Neural progenitor cell (in vitro differentiated cells): Measurements from ENCODE around the gene HSPBAP1. TPM values are rescaled to one million over a fixed set of nuclear protein-coding genes. Genes with fewer than 3 reads are reported as not detected.

Source experiments
- DNase-seq: peaks from one replicate; pipeline ENCODE4 v3.0.0-alpha.2; 2016; ENCODE audit warnings: low spot score
- H2AFZ ChIP-seq: fragments of 200-600 bp; sonication (generic); replicated peaks from 2 replicates; pipeline ENCODE4 v1.6.1; 2016; ENCODE audit warnings: antibody characterized with exemption
- H3F3A ChIP-seq: fragments of 200-600 bp; sonication (generic); 2 replicates; pipeline ENCODE4 v1.6.1; 2016; ENCODE audit warnings: antibody characterized with exemption, low read depth
- H3K27ac ChIP-seq: fragments of 200-600 bp; sonication (generic); 2 replicates; pipeline ENCODE4 v1.5.1; 2016; ENCODE audit warnings: mild to moderate bottlenecking
- H3K27me3 ChIP-seq: fragments of 200-600 bp; sonication (generic); 2 replicates; pipeline ENCODE4 v1.6.1; 2016; ENCODE audit warnings: mild to moderate bottlenecking, moderate library complexity
- H3K36me3 ChIP-seq: fragments of 200-600 bp; sonication (generic); 2 replicates; pipeline ENCODE4 v1.5.1; 2016
- H3K4me1 ChIP-seq: fragments of 200-600 bp; sonication (generic); 2 replicates; pipeline ENCODE4 v1.6.1; 2016; ENCODE audit warnings: mixed run types
- H3K4me2 ChIP-seq: fragments of 200-600 bp; sonication (generic); 2 replicates; pipeline ENCODE4 v1.6.1; 2016
- H3K4me3 ChIP-seq: fragments of 200-600 bp; sonication (generic); 2 replicates; pipeline ENCODE4 v1.5.1; 2016
- H3K79me2 ChIP-seq: fragments of 200-600 bp; sonication (generic); 2 replicates; pipeline ENCODE4 v1.6.1; 2016; ENCODE audit warnings: low read depth
- H3K9ac ChIP-seq: fragments of 200-600 bp; sonication (generic); 2 replicates; pipeline ENCODE4 v1.6.1; 2016
- H3K9me3 ChIP-seq: fragments of 200-600 bp; sonication (generic); 2 replicates; pipeline ENCODE4 v1.5.1; 2016; ENCODE audit warnings: low read depth
- H4K20me1 ChIP-seq: fragments of 200-600 bp; sonication (generic); 2 replicates; pipeline ENCODE4 v1.6.1; 2016; ENCODE audit warnings: low read depth
- H3K27ac Mint-ChIP-seq: 3 replicates; pipeline ENCODE4 v1.8.0; 2021; ENCODE audit warnings: mixed read lengths
- H3K27me3 Mint-ChIP-seq: 2 replicates; pipeline ENCODE4 v1.8.0; 2022; ENCODE audit warnings: low read depth, mild to moderate bottlenecking, inconsistent platforms, moderate library complexity, mixed read lengths; ENCODE audit not compliant: insufficient read depth
- H3K36me3 Mint-ChIP-seq: 3 replicates; pipeline ENCODE4 v1.8.0; 2021; ENCODE audit warnings: mixed read lengths
- H3K4me1 Mint-ChIP-seq: 3 replicates; pipeline ENCODE4 v1.8.0; 2021; ENCODE audit warnings: mixed read lengths
- H3K4me3 Mint-ChIP-seq: 3 replicates; pipeline ENCODE4 v1.8.0; 2021; ENCODE audit warnings: mild to moderate bottlenecking, moderate library complexity, mixed read lengths
- H3K9me3 Mint-ChIP-seq: 3 replicates; pipeline ENCODE4 v1.8.0; 2020; ENCODE audit warnings: mixed read lengths
- EZH2 ChIP-seq: fragments of 200-600 bp; sonication (generic); IDR thresholded peaks from 2 replicates; pipeline ENCODE4 v1.6.1; 2017; ENCODE audit warnings: antibody characterized with exemption, mild to moderate bottlenecking, moderate library complexity
- EZH2phosphoT487 ChIP-seq: fragments of 200-600 bp; sonication (generic); IDR thresholded peaks from 2 replicates; pipeline ENCODE4 v1.6.1; 2017; ENCODE audit warnings: antibody characterized with exemption
- total RNA-seq: library from RNA; depleted of rRNA; stranded (reverse); fragments of >200 nt; gene quantifications from 2 replicates; pipeline ENCODE4 v1.2.3, GENCODE V29; 2015; ENCODE audit warnings: low replicate concordance
- TF ChIP-seq, protein P1 (sequence below): fragments of 200-600 bp; sonication (generic); IDR thresholded peaks from 2 replicates; pipeline ENCODE4 v1.5.1; 2017; ENCODE audit warnings: antibody characterized with exemption, mild to moderate bottlenecking

The HSPBAP1 gene
- total RNA-seq, 1 donor from 2014 or later, result 15.0 TPM

DNA sequence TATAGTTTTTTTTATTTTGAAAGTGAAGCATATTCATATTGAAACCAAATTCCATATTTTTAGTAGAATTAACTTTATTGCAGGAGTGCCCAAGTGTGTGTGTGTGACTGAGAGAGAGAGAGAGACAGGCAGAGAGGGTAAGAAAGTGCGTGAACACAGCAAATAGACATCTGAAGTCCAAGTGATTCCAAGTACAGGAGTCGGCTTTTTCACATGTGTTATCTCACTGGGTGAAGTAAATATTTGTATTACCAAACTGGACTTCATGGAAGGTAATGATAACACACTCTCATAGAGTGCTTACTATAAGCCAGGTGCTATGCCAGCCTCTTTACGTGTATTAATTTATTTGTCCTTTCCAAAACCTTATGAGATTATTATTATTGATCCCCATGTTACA, 101.0 kb downstream of the HSPBAP1 start:
- Histone ChIP-seq H3K27ac (no peak overlapping the region), H3K4me2 (no peak overlapping the region), H3K27me3 (no peaks in the 10 kb centered on the region), H3K9ac (no peak overlapping the region), H3K79me2 (no peaks in the 10 kb centered on the region), H3K4me3 (no peak overlapping the region), H3K9me3 (no peaks in the 10 kb centered on the region), H4K20me1 (no peaks in the 10 kb centered on the region), H3K36me3 (no peaks in the 10 kb centered on the region), H3K4me1 (no peaks in the 10 kb centered on the region), H3F3A (no peaks in the 10 kb centered on the region), H2AFZ (no peak overlapping the region)
- no peak overlapping the region for H3K4me3 Mint-ChIP-seq
- H3K4me1 Mint-ChIP-seq, result no peaks in the 10 kb centered on the region
- no peaks in the 10 kb centered on the region for H3K9me3 Mint-ChIP-seq
- no peaks in the 10 kb centered on the region for H3K36me3 Mint-ChIP-seq
- TF ChIP-seq EZH2phosphoT487 (no peak), EZH2 (no peak)
- TF ChIP-seq, protein P1, sequence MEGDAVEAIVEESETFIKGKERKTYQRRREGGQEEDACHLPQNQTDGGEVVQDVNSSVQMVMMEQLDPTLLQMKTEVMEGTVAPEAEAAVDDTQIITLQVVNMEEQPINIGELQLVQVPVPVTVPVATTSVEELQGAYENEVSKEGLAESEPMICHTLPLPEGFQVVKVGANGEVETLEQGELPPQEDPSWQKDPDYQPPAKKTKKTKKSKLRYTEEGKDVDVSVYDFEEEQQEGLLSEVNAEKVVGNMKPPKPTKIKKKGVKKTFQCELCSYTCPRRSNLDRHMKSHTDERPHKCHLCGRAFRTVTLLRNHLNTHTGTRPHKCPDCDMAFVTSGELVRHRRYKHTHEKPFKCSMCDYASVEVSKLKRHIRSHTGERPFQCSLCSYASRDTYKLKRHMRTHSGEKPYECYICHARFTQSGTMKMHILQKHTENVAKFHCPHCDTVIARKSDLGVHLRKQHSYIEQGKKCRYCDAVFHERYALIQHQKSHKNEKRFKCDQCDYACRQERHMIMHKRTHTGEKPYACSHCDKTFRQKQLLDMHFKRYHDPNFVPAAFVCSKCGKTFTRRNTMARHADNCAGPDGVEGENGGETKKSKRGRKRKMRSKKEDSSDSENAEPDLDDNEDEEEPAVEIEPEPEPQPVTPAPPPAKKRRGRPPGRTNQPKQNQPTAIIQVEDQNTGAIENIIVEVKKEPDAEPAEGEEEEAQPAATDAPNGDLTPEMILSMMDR, result no peak
- no peak overlapping the region for H3K27ac Mint-ChIP-seq
- no peaks in the 10 kb centered on the region for H3K27me3 Mint-ChIP-seq
- DNase-seq, result no peak

DNA sequence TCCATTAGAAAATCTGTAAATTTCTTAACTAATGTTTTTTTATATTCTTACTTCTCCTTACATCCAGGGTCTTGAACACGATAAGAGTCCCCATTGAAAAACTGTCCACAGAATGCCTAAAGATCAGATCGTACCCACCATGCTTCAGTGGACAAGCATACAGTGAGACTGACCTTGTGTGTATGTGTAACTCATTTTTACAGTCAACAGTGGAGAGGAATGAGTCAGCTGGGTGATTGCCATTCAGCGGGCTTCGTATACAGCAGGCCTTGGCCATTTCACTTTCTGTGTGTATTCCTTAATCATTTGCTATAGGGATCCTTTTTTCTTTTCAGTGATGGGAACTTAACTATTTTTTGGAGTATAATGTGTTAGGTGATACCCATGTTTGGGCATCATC, 102.4 kb downstream of the HSPBAP1 start:
- H3K9me3 Mint-ChIP-seq, result no peaks in the 10 kb centered on the region
- Histone ChIP-seq H3K79me2 (no peaks in the 10 kb centered on the region), H3K4me3 (no peak overlapping the region), H3K4me2 (no peak overlapping the region), H4K20me1 (no peaks in the 10 kb centered on the region), H3K27ac (no peak overlapping the region), H3K27me3 (no peaks in the 10 kb centered on the region), H3K9ac (no peak overlapping the region), H3F3A (no peaks in the 10 kb centered on the region), H3K36me3 (no peaks in the 10 kb centered on the region), H3K9me3 (no peaks in the 10 kb centered on the region), H3K4me1 (no peaks in the 10 kb centered on the region), H2AFZ (no peak overlapping the region)
- no peak overlapping the region for H3K4me3 Mint-ChIP-seq
- H3K27me3 Mint-ChIP-seq, result no peaks in the 10 kb centered on the region
- no peak for DNase-seq
- no peak overlapping the region for H3K27ac Mint-ChIP-seq
- H3K36me3 Mint-ChIP-seq, result no peaks in the 10 kb centered on the region
- H3K4me1 Mint-ChIP-seq, result no peaks in the 10 kb centered on the region
- TF ChIP-seq, protein P1, result no peak
- TF ChIP-seq EZH2phosphoT487, result no peak
- no peak for TF ChIP-seq EZH2

GRCh38 chr3:122690096-122690495, 103.5 kb downstream of the HSPBAP1 start:
- Mint-ChIP-seq H3K36me3 (no peaks in the 10 kb centered on the region), H3K4me1 (no peaks in the 10 kb centered on the region), H3K9me3 (no peaks in the 10 kb centered on the region), H3K27ac (no peak overlapping the region), H3K4me3 (no peak overlapping the region), H3K27me3 (no peaks in the 10 kb centered on the region)
- no peaks in the 10 kb centered on the region for H4K20me1 ChIP-seq
- TF ChIP-seq EZH2 (no peak), EZH2phosphoT487 (no peak)
- TF ChIP-seq, protein P1, result no peak
- H3K9me3 ChIP-seq, result no peaks in the 10 kb centered on the region
- H3K36me3 ChIP-seq, result no peaks in the 10 kb centered on the region
- H3K4me1 ChIP-seq, result no peaks in the 10 kb centered on the region
- H3K79me2 ChIP-seq, result no peaks in the 10 kb centered on the region
- no peak for DNase-seq
- H3K4me2 ChIP-seq, result no peak overlapping the region
- no peaks in the 10 kb centered on the region for H3F3A ChIP-seq
- no peaks in the 10 kb centered on the region for H3K27me3 ChIP-seq
- no peak overlapping the region for H3K9ac ChIP-seq
- no peak overlapping the region for H2AFZ ChIP-seq
- H3K27ac ChIP-seq, result no peak overlapping the region
- no peak overlapping the region for H3K4me3 ChIP-seq

Other genes starting within 250 kb of the HSPBAP1 start
- 1.0 and 1.2 TPM in 2 replicates for gene PARP9, start 229.5 kb downstream of the HSPBAP1 start, total RNA-seq
- 2.2 and 3.2 TPM in 2 replicates for gene DTX3L, start 229.5 kb downstream of the HSPBAP1 start, total RNA-seq
- gene PARP15, start 216.2 kb downstream of the HSPBAP1 start, total RNA-seq, result 0.06 TPM in 1 of 2 replicates, not detected in the other
- gene PARP14, start 113.0 kb downstream of the HSPBAP1 start, total RNA-seq, result 2.6 and 6.1 TPM in 2 replicates
- gene SLC49A4, start 1.2 kb upstream of the HSPBAP1 start, total RNA-seq, result 20.9 and 21.6 TPM in 2 replicates
- gene SEMA5B, start 233.9 kb upstream of the HSPBAP1 start, total RNA-seq, result 10.1 and 25.6 TPM in 2 replicates